PC-3 (cell line): ENCODE data around the gene JPH3. TPM values are rescaled to one million over a fixed set of nuclear protein-coding genes. Genes with fewer than 3 reads are reported as not detected.

ENCODE experiments used
- ATAC-seq: fragments of 200-7000 bp; cut with Tn5 transposase; 2 replicates; pipeline ENCODE4 v1.9.1; 2020; ENCODE audit warnings: mild to moderate bottlenecking, moderate library complexity
- BruUV-seq: library from RNA; stranded (reverse); fragments of 400-500 nt; replicated peaks from 2 replicates; lab custom pipeline; 2021; lab: Mats Ljungman, UMichigan
- CTCF ChIA-PET: fragments of 300-600 bp; sonication (Branson Sonifier 250); formaldehyde crosslinking; loops from one replicate; lab custom pipeline; 2022; ENCODE audit warnings: antibody characterized with exemption; lab: Charles Lee
- POLR2A ChIA-PET: fragments of 300-600 bp; sonication (Branson Sonifier 250); formaldehyde crosslinking; loops from one replicate; lab custom pipeline; 2022; ENCODE audit warnings: antibody characterized with exemption; ENCODE audit not compliant: unreplicated experiment; lab: Charles Lee
- DNase-seq: peaks from one replicate; pipeline ENCODE4 v3.0.0-alpha.2; 2015
- H2AFZ ChIP-seq: fragments of 300-600 bp; sonication (generic); 2 replicates; pipeline ENCODE4 v1.6.0; 2016; ENCODE audit warnings: antibody characterized with exemption, low read length
- H3F3A ChIP-seq: fragments of 300-600 bp; sonication (generic); one replicate; pipeline ENCODE4 v1.6.0; 2017; ENCODE audit warnings: antibody characterized with exemption, low read length, control low read depth, mild to moderate bottlenecking; ENCODE audit not compliant: unreplicated experiment
- H3K27ac ChIP-seq: fragments of 300-600 bp; sonication (generic); 2 replicates; pipeline ENCODE4 v1.5.1; 2016; ENCODE audit warnings: mild to moderate bottlenecking, low read length
- H3K27me3 ChIP-seq: fragments of 300-600 bp; sonication (generic); 2 replicates; pipeline ENCODE4 v1.6.1; 2016; ENCODE audit warnings: low read length, mixed read lengths
- H3K36me3 ChIP-seq: fragments of 300-600 bp; sonication (generic); 2 replicates; pipeline ENCODE4 v1.6.1; 2016; ENCODE audit warnings: low read depth, mixed run types, low read length, mixed read lengths
- H3K4me1 ChIP-seq: fragments of 300-600 bp; sonication (generic); 2 replicates; pipeline ENCODE4 v1.5.1; 2016; ENCODE audit warnings: low read length; ENCODE audit not compliant: insufficient read depth
- H3K4me2 ChIP-seq: fragments of 300-600 bp; sonication (generic); 2 replicates; pipeline ENCODE4 v1.6.0; 2016; ENCODE audit warnings: low read length
- H3K4me3 ChIP-seq: fragments of 300-600 bp; sonication (generic); 2 replicates; pipeline ENCODE4 v1.5.1; 2016; ENCODE audit warnings: mild to moderate bottlenecking, low read length, mixed read lengths
- H3K79me2 ChIP-seq: fragments of 300-600 bp; sonication (generic); 2 replicates; pipeline ENCODE4 v1.6.1; 2017; ENCODE audit warnings: low read length, mixed read lengths
- H3K9ac ChIP-seq: fragments of 300-600 bp; sonication (generic); 2 replicates; pipeline ENCODE4 v1.6.0; 2016; ENCODE audit warnings: mild to moderate bottlenecking, low read length
- H3K9me2 ChIP-seq: fragments of 300-600 bp; sonication (generic); replicated peaks from 2 replicates; pipeline ENCODE4 v1.6.1; 2016; ENCODE audit warnings: mixed run types, low read length, mixed read lengths
- H3K9me3 ChIP-seq: fragments of 300-600 bp; sonication (generic); 2 replicates; pipeline ENCODE4 v1.6.1; 2016; ENCODE audit warnings: low read length, mixed read lengths
- H4K20me1 ChIP-seq: fragments of 300-600 bp; sonication (generic); 2 replicates; pipeline ENCODE4 v1.6.1; 2016; ENCODE audit warnings: low read length, mixed read lengths
- EZH2 ChIP-seq: fragments of 300-600 bp; sonication (generic); IDR thresholded peaks from one replicate; pipeline ENCODE4 v1.6.1; 2017; ENCODE audit warnings: antibody characterized with exemption, mild to moderate bottlenecking, low read length; ENCODE audit not compliant: unreplicated experiment
- EZH2phosphoT487 ChIP-seq: fragments of 300-600 bp; sonication (generic); IDR thresholded peaks from 2 replicates; pipeline ENCODE4 v1.6.1; 2018; ENCODE audit warnings: mild to moderate bottlenecking, antibody characterized with exemption, low read length, borderline replicate concordance
- intact Hi-C: fragments of 100-400 bp; cut with micrococcal nuclease; formaldehyde crosslinking; loops from 2 replicates; pipeline ENCODE4 v1.9.0; 2023
- total RNA-seq: library from RNA; depleted of rRNA; stranded (reverse); fragments of >200 nt; gene quantifications from 2 replicates; pipeline ENCODE4 v1.2.3, GENCODE V29; 2014
- TF ChIP-seq, protein P1 (sequence below): fragments of 300-600 bp; sonication (generic); conservative IDR thresholded peaks from 2 replicates; pipeline ENCODE4 v1.5.1; 2017; ENCODE audit warnings: antibody characterized with exemption, low read depth, mild to moderate bottlenecking, low read length

Gene JPH3
- total RNA-seq, 1 experiment from 2014 or later, result not detected

DNA sequence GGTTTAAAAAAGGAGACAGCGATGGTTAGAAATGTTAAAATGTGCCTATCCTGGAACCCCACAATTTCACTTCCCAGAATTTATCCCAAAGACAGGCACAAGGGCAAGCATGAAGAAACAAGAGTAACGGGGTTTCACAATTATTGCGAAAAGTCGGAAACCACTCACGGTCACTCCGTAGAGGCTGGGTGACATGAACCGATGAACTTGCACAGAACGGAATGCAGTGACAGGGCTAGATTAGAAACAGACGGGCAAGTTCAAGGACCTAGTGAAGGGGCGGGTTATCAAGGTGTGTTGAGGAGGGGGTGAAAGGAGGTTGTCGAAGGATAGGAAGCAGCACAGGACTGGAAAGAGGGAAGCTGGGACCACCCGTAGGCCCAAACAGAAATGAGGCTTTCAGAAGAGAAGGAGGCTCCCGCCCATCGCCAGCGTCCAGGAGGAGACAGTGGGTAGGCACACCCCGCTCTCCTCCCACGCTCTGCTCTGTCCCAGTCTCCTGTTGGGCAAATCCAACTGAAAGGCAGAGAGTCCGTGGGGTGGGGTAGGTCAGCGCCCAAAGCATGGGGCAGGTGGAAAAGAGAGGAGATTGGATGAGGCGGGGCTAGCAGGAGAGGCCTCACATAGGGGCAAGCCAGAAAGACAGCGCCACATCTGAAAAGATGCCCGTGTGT is 47.4 kb upstream of the JPH3 start:
- ChIA-PET POLR2A (no interaction called here), CTCF (no interaction called here)
- Histone ChIP-seq H3K9me2 (no peaks in the 10 kb centered on the region), H3K4me3 (no peak overlapping the region), H3K4me2 (no peak overlapping the region), H3F3A (no peaks in the 10 kb centered on the region), H2AFZ (no peak overlapping the region), H3K27ac (no peak overlapping the region), H3K36me3 (no peaks in the 10 kb centered on the region), H3K9ac (no peak overlapping the region), H3K4me1 (no peaks in the 10 kb centered on the region), H4K20me1 (no peaks in the 10 kb centered on the region), H3K79me2 (no peaks in the 10 kb centered on the region), H3K27me3 (no peaks in the 10 kb centered on the region), H3K9me3 (no peaks in the 10 kb centered on the region)
- no peak for TF ChIP-seq EZH2phosphoT487
- TF ChIP-seq EZH2, result no peak
- TF ChIP-seq, protein P1, sequence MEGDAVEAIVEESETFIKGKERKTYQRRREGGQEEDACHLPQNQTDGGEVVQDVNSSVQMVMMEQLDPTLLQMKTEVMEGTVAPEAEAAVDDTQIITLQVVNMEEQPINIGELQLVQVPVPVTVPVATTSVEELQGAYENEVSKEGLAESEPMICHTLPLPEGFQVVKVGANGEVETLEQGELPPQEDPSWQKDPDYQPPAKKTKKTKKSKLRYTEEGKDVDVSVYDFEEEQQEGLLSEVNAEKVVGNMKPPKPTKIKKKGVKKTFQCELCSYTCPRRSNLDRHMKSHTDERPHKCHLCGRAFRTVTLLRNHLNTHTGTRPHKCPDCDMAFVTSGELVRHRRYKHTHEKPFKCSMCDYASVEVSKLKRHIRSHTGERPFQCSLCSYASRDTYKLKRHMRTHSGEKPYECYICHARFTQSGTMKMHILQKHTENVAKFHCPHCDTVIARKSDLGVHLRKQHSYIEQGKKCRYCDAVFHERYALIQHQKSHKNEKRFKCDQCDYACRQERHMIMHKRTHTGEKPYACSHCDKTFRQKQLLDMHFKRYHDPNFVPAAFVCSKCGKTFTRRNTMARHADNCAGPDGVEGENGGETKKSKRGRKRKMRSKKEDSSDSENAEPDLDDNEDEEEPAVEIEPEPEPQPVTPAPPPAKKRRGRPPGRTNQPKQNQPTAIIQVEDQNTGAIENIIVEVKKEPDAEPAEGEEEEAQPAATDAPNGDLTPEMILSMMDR, result no peak
- no peak for ATAC-seq
- no peak for DNase-seq
- BruUV-seq, result no TSS peak
- intact Hi-C loops, result no loop called here

DNA sequence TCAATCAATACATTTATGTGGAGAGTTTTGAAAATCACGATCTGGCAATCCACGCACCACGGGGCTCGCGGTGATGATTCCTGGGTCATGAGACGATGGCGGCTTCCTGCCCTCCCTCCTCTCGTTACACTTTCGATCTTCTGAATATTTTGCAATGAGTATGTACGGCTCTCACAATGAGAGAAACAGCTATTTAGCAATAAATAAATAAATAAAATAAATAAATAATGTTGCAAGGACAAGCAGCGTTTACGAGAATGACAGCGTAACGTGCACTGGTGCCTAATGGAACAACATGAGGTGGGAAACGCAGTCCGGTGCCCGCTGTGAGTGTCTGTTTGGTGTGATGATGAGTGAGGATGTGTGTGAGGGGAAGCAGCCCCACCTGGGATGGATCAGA is 46.7 kb upstream of the JPH3 start:
- ChIA-PET CTCF (no interaction called here), POLR2A (no interaction called here)
- Histone ChIP-seq H4K20me1 (no peaks in the 10 kb centered on the region), H2AFZ (no peak overlapping the region), H3K79me2 (no peaks in the 10 kb centered on the region), H3K9me3 (no peaks in the 10 kb centered on the region), H3F3A (no peaks in the 10 kb centered on the region), H3K36me3 (no peaks in the 10 kb centered on the region), H3K4me2 (no peak overlapping the region), H3K4me1 (no peaks in the 10 kb centered on the region), H3K27ac (no peak overlapping the region), H3K9ac (no peak overlapping the region), H3K4me3 (no peak overlapping the region), H3K27me3 (no peaks in the 10 kb centered on the region), H3K9me2 (no peaks in the 10 kb centered on the region)
- intact Hi-C loops, result no loop called here
- BruUV-seq, result no TSS peak
- DNase-seq (no peak), ATAC-seq (no peak)
- no peak for TF ChIP-seq EZH2phosphoT487
- TF ChIP-seq EZH2, result no peak
- TF ChIP-seq, protein P1, result no peak

DNA sequence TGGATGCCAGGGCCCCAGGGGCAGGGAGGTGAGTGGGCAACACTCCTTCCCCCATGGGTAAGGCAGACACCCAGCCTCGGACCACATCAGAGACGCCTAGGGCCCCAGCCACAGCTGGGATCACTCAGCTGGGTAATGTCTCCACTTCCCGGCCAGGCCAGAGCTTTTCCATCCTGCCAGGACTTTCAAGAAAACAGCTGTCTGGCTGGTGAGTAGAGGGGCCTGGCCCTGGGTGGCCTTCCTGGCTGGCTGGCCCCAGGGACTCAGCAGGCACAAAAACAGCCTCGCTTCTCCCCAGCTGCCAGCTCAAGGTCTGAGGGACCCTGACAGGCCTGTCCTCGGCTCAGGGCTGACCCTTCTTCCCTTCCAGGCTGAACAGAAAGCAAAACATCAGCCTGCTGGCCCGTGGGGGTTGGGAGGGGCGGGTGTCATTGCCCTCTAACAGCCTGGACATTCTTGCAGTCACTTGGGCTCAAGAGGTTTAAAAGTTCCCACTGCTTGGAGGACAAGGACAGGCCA is 45.3 kb upstream of the JPH3 start:
- no TSS peak for BruUV-seq
- Histone ChIP-seq H3K36me3 (no peaks in the 10 kb centered on the region), H3K9me3 (no peaks in the 10 kb centered on the region), H3K79me2 (no peaks in the 10 kb centered on the region), H3K9ac (no peak overlapping the region), H3K9me2 (no peaks in the 10 kb centered on the region), H3K27ac (no peak overlapping the region), H2AFZ (no peak overlapping the region), H3K4me3 (no peak overlapping the region), H3K4me2 (no peak overlapping the region), H3F3A (no peaks in the 10 kb centered on the region), H3K27me3 (no peaks in the 10 kb centered on the region), H3K4me1 (no peaks in the 10 kb centered on the region), H4K20me1 (no peaks in the 10 kb centered on the region)
- intact Hi-C loops, result no loop called here
- CTCF ChIA-PET, result no interaction called here
- ATAC-seq, result no peak
- TF ChIP-seq EZH2phosphoT487 (no peak), EZH2 (no peak)
- TF ChIP-seq, protein P1, result no peak
- POLR2A ChIA-PET, result no interaction called here
- DNase-seq, result no peak
